HEK293 (cell line): ENCODE measurements around the gene LHX4.

Experiments used
- CTCF ChIA-PET: fragments of 350-600 bp; formaldehyde crosslinking; extraction: SDS; loops from one replicate; lab custom pipeline; 2021; ENCODE audit warnings: antibody characterized with exemption; lab: Yijun Ruan, JAX
- POLR2A ChIA-PET: fragments of 300-600 bp; formaldehyde crosslinking; extraction: SDS; loops from one replicate; lab custom pipeline; 2020; ENCODE audit warnings: antibody characterized with exemption, inconsistent platforms; lab: Yijun Ruan, JAX
- H3K27ac ChIP-seq: fragments of 200-500 bp; sonication (Bioruptor generic); 2 replicates; pipeline ENCODE4 v1.5.1; 2014; ENCODE audit warnings: low read depth, low read length, control low read depth, inconsistent platforms; ENCODE audit errors: extremely low read depth
- H3K36me3 ChIP-seq, 2 experiments: fragments of 200-500 bp in 1 of 2; sonication (Bioruptor generic) in 1 of 2; 1 replicate in 1 of 2; 2 replicates in 1 of 2; pipeline ENCODE4 v1.5.1; 2014 to 2017; ENCODE audit warnings: inconsistent platforms in 2 of 2, low read length in 2 of 2; ENCODE audit not compliant: control insufficient read depth in 2 of 2, insufficient read depth in 1 of 2
- H3K4me1 ChIP-seq: fragments of 200-500 bp; sonication (Bioruptor generic); 2 replicates; pipeline ENCODE4 v1.5.1; 2014; ENCODE audit warnings: mild to moderate bottlenecking, low read length, inconsistent platforms; ENCODE audit not compliant: control insufficient read depth, insufficient read depth
- H3K4me3 ChIP-seq: 2 replicates; pipeline ENCODE4 v1.5.1; 2011; ENCODE audit warnings: low read depth, mild to moderate bottlenecking, control low read depth, low read length, moderate library complexity
- H3K9me3 ChIP-seq: fragments of 200-500 bp; sonication (Bioruptor generic); 2 replicates; pipeline ENCODE4 v1.5.1; 2014; ENCODE audit warnings: low read depth, low read length, inconsistent platforms; ENCODE audit not compliant: control insufficient read depth, insufficient read depth
- CTCF ChIP-seq: fragments of 450-650 bp; formaldehyde crosslinking; IDR thresholded peaks from 2 replicates; pipeline ENCODE4 v1.5.1; 2016; ENCODE audit warnings: missing biosample characterization, missing genetic modification characterization
- HOXA7 ChIP-seq: sonication (generic); formaldehyde crosslinking; IDR thresholded peaks from 2 replicates; pipeline ENCODE4 v1.8.1; 2022; ENCODE audit warnings: missing genetic modification reagents, borderline replicate concordance
- RBAK ChIP-seq: fragments of 450-650 bp; formaldehyde crosslinking; IDR thresholded peaks from 2 replicates; pipeline ENCODE4 v1.5.1; 2016; ENCODE audit warnings: missing biosample characterization, missing genetic modification characterization
- REST ChIP-seq: fragments of 450-650 bp; formaldehyde crosslinking; IDR thresholded peaks from 2 replicates; pipeline ENCODE4 v1.5.1; 2016; ENCODE audit warnings: missing biosample characterization, missing genetic modification characterization
- SETDB1 ChIP-seq: IDR thresholded peaks from one replicate; pipeline ENCODE4 v1.6.1; 2017; ENCODE audit warnings: mild to moderate bottlenecking, low read length, moderate library complexity, mixed read lengths; ENCODE audit not compliant: insufficient read length
- YY1 ChIP-seq: fragments of 450-650 bp; formaldehyde crosslinking; IDR thresholded peaks from 2 replicates; pipeline ENCODE4 v1.5.1; 2018; ENCODE audit warnings: missing biosample characterization, missing genetic modification characterization
- ZBTB17 ChIP-seq: fragments of 450-650 bp; formaldehyde crosslinking; IDR thresholded peaks from 2 replicates; pipeline ENCODE4 v1.5.1; 2016; ENCODE audit warnings: missing biosample characterization, missing genetic modification characterization
- ZBTB48 ChIP-seq: fragments of 450-650 bp; formaldehyde crosslinking; IDR thresholded peaks from 2 replicates; pipeline ENCODE4 v1.5.1; 2016; ENCODE audit warnings: missing biosample characterization, missing genetic modification characterization
- ZEB2 ChIP-seq: fragments of 450-650 bp; formaldehyde crosslinking; IDR thresholded peaks from 2 replicates; pipeline ENCODE4 v1.5.1; 2016; ENCODE audit warnings: missing biosample characterization, missing genetic modification characterization
- ZNF140 ChIP-seq: fragments of 450-650 bp; formaldehyde crosslinking; IDR thresholded peaks from 2 replicates; pipeline ENCODE4 v1.5.1; 2016; ENCODE audit warnings: missing biosample characterization, missing genetic modification characterization
- ZNF202 ChIP-seq: fragments of 450-650 bp; formaldehyde crosslinking; IDR thresholded peaks from 2 replicates; pipeline ENCODE4 v1.5.1; 2016; ENCODE audit warnings: missing biosample characterization, missing genetic modification characterization, borderline replicate concordance
- ZNF341 ChIP-seq: fragments of 450-650 bp; formaldehyde crosslinking; IDR thresholded peaks from 2 replicates; pipeline ENCODE4; 2016; ENCODE audit warnings: low read depth, missing biosample characterization, missing genetic modification characterization
- ZNF488 ChIP-seq: fragments of 450-650 bp; formaldehyde crosslinking; IDR thresholded peaks from 2 replicates; pipeline ENCODE4 v1.5.1; 2016; ENCODE audit warnings: missing biosample characterization, missing genetic modification characterization
- ZNF560 ChIP-seq: fragments of 450-650 bp; formaldehyde crosslinking; IDR thresholded peaks from 2 replicates; pipeline ENCODE4 v1.5.1; 2017; ENCODE audit warnings: missing biosample characterization, missing genetic modification characterization, borderline replicate concordance
- ZNF610 ChIP-seq: fragments of 450-650 bp; formaldehyde crosslinking; IDR thresholded peaks from 2 replicates; pipeline ENCODE4 v1.5.1; 2016; ENCODE audit warnings: missing biosample characterization, missing genetic modification characterization, borderline replicate concordance
- ZNF692 ChIP-seq: fragments of 450-650 bp; formaldehyde crosslinking; IDR thresholded peaks from 2 replicates; pipeline ENCODE4 v1.5.1; 2016; ENCODE audit warnings: missing biosample characterization, missing genetic modification characterization
- ZSCAN5A ChIP-seq: fragments of 450-650 bp; formaldehyde crosslinking; IDR thresholded peaks from 2 replicates; pipeline ENCODE4 v1.5.1; 2016; ENCODE audit warnings: missing biosample characterization, missing genetic modification characterization

Gene LHX4

GRCh38 chr1:180231506-180231921 is 1.4 kb downstream of the LHX4 start (continued):
- TF ChIP-seq CTCF: peak; percentile 23; the same call in 1 of the 2 replicates
- no peak for TF ChIP-seq ZSCAN5A (tag by site-specific recombination)
- TF ChIP-seq ZNF488 (tag by site-specific recombination): no peak
- no peak for TF ChIP-seq YY1 (tag by site-specific recombination)
- no peak for TF ChIP-seq ZNF610 (tag by site-specific recombination)
- peak; percentile 38; the same call in 1 of the 2 replicates for TF ChIP-seq ZBTB17
- TF ChIP-seq HOXA7: no peak
- no peak for TF ChIP-seq ZNF202 (tag by site-specific recombination)
- TF ChIP-seq ZNF692 (tag by site-specific recombination): 0 out of 2 replicates have a peak, but pooled peaks have one; percentile 26
- 0 out of 2 replicates have a peak, but pooled peaks have one; percentile 35 for TF ChIP-seq ZEB2 (tag by site-specific recombination)
- 0 out of 2 replicates have a peak, but pooled peaks have one; percentile 60 for TF ChIP-seq ZBTB48
- no peak for TF ChIP-seq REST (tag by site-specific recombination)
- TF ChIP-seq, all 188 proteins: peak for 15

- H3K4me1 ChIP-seq: no peaks in the 10 kb centered on the region
- 0 out of 2 replicates have a peak, but pooled peaks have one; percentile 1 for TF ChIP-seq ZNF140 (tag by site-specific recombination)
- TF ChIP-seq RBAK (tag by site-specific recombination): no peak
- TF ChIP-seq CTCF: 0 out of 2 replicates have a peak, but pooled peaks have one; percentile 1
- no peak for TF ChIP-seq ZNF341 (tag by site-specific recombination)
- no peak for TF ChIP-seq SETDB1
- no peak for TF ChIP-seq ZNF560 (tag by site-specific recombination)
- TF ChIP-seq, all 188 proteins: peak for 2
- Histone ChIP-seq H3K9me3 (no peaks in the 10 kb centered on the region), H3K27ac (0 out of 2 replicates have a peak overlapping the region, but pooled peaks have one; percentile 20), H3K36me3 (no peaks in the 10 kb centered on the region), H3K4me3 (peak overlapping the region; percentile 69)
- ChIA-PET CTCF (interaction anchor here (0.6 to 3.0 kb wide), 11 partner anchors 10 to 251 kb away, joined by 3 to 14 read pairs (median 4); no protein-coding TSS in a partner anchor), POLR2A (interaction anchor here (0.7 to 2.2 kb wide), 5 partner anchors 8 to 441 kb away, joined by 3 to 9 read pairs (median 5); no protein-coding TSS in a partner anchor)
Observed at GRCh38 chr1:180231936-180232335, 1.9 kb downstream of the LHX4 start.
